ENCODE results near the gene XPR1. TPM values are rescaled to one million over a fixed set of nuclear protein-coding genes. Genes with fewer than 3 reads are reported as not detected.

The XPR1 gene
- total and polyA plus RNA-seq, 10 of the 15 experiments (the other 5 are each of a cell fraction or from before 2014, with no cell fraction given), result 1.1 to 33.9 (median 11.3) TPM

- CTCF ChIA-PET, result interaction anchor here (1.0 to 19.8 kb wide), 3 partner anchors 13 to 25 kb away, joined by 3 to 344 read pairs (median 14); no protein-coding TSS in a partner anchor
- TF ChIP-seq, protein P1, sequence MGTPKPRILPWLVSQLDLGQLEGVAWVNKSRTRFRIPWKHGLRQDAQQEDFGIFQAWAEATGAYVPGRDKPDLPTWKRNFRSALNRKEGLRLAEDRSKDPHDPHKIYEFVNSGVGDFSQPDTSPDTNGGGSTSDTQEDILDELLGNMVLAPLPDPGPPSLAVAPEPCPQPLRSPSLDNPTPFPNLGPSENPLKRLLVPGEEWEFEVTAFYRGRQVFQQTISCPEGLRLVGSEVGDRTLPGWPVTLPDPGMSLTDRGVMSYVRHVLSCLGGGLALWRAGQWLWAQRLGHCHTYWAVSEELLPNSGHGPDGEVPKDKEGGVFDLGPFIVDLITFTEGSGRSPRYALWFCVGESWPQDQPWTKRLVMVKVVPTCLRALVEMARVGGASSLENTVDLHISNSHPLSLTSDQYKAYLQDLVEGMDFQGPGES (IDR thresholded peaks at IDR 0.05), result no peak
- TF ChIP-seq TAF1 (IDR thresholded peaks at IDR 0.05; ENCODE audit: borderline replicate concordance, low read depth, low read length) (no peak), BCL3 (IDR thresholded peaks at IDR 0.05; ENCODE audit: borderline replicate concordance, insufficient read depth, low read depth, low read length, poor library complexity, severe bottlenecking) (no peak), IRF5 (IDR thresholded peaks at IDR 0.05; ENCODE audit: borderline replicate concordance) (no peak), SMAD1 (IDR thresholded peaks at IDR 0.05; ENCODE audit: low read depth, partially characterized antibody) (no peak), ETV6 (conservative IDR thresholded peaks at IDR 0.05 in 1 of 2, IDR thresholded peaks at IDR 0.05 in 1 of 2; ENCODE audit: borderline replicate concordance in 1 of 2, low read depth in 1 of 2) (no peak), HDAC6 (IDR thresholded peaks at IDR 0.05; ENCODE audit: unreplicated experiment) (no peak), RELA (IDR thresholded peaks at IDR 0.05; ENCODE audit: borderline replicate concordance, partially characterized antibody) (no peak), MYC (IDR thresholded peaks at IDR 0.05; ENCODE audit: insufficient read depth, insufficient read length, insufficient replicate concordance, low read length, severe bottlenecking) (no peak), HDAC2 (IDR thresholded peaks at IDR 0.05) (no peak), LARP7 (IDR thresholded peaks at IDR 0.05) (no peak), ZNF24 (IDR thresholded peaks at IDR 0.05) (no peak)
- TF ChIP-seq, protein P2, sequence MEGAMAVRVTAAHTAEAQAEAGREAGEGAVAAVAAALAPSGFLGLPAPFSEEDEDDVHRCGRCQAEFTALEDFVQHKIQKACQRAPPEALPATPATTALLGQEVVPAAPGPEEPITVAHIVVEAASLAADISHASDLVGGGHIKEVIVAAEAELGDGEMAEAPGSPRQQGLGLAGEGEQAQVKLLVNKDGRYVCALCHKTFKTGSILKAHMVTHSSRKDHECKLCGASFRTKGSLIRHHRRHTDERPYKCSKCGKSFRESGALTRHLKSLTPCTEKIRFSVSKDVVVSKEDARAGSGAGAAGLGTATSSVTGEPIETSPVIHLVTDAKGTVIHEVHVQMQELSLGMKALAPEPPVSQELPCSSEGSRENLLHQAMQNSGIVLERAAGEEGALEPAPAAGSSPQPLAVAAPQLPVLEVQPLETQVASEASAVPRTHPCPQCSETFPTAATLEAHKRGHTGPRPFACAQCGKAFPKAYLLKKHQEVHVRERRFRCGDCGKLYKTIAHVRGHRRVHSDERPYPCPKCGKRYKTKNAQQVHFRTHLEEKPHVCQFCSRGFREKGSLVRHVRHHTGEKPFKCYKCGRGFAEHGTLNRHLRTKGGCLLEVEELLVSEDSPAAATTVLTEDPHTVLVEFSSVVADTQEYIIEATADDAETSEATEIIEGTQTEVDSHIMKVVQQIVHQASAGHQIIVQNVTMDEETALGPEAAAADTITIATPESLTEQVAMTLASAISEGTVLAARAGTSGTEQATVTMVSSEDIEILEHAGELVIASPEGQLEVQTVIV (IDR thresholded peaks at IDR 0.05; ENCODE audit: borderline replicate concordance, partially characterized antibody), result no peak
- TF ChIP-seq, protein P3, sequence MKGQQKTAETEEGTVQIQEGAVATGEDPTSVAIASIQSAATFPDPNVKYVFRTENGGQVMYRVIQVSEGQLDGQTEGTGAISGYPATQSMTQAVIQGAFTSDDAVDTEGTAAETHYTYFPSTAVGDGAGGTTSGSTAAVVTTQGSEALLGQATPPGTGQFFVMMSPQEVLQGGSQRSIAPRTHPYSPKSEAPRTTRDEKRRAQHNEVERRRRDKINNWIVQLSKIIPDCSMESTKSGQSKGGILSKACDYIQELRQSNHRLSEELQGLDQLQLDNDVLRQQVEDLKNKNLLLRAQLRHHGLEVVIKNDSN (IDR thresholded peaks at IDR 0.05; ENCODE audit: borderline replicate concordance, extremely low read length, insufficient read depth, low read depth, low read length), result no peak
Observed at GRCh38 chr1:180907313-180908055, 275.7 kb downstream of the XPR1 start.

More at GRCh38 chr1:180907313-180908055, 275.7 kb downstream of the XPR1 start:
- POLR2A ChIA-PET, result interaction anchor here (1.0 to 1.3 kb wide), 2 partner anchors 8 to 126 kb away, joined by 3 to 5 read pairs; partner anchors contain the start of gene MR1
- no peaks in the 10 kb centered on the region; the same call in 1 of the 3 replicates for H3K9me3 ChIP-seq (replicated peaks; ENCODE audit: control insufficient read depth, insufficient read depth, low read length)
- no peak overlapping the region for H3K9ac ChIP-seq (ENCODE audit: control insufficient read depth, insufficient read depth, low read length)
- H2AFZ ChIP-seq (ENCODE audit: control insufficient read depth, low read depth, low read length), result no peak overlapping the region
- H3K79me2 ChIP-seq (ENCODE audit: control insufficient read depth, insufficient read depth, low read length), result no peaks in the 10 kb centered on the region
- RAD21 ChIA-PET (ENCODE audit: unreplicated experiment), result interaction anchor here (2.3 to 3.0 kb wide), 4 partner anchors 14 to 114 kb away, joined by 17 to 31 read pairs (median 18); no protein-coding TSS in a partner anchor
- 0 out of 4 replicates have a peak, but pooled peaks cover 0 to under 1% of the 10 kb centered on the region in 2 experiments for H3K27me3 ChIP-seq (replicated peaks in 1 of 2; ENCODE audit: control insufficient read depth in 2 of 2, insufficient read depth in 2 of 2, low read length in 1 of 2)
- intact Hi-C loops (cut with micrococcal nuclease; ENCODE audit: unreplicated experiment), result no loop called here
- DNase-seq (ENCODE audit: low read depth, low spot score) (no peak), FAIRE-seq (no peak), ATAC-seq (no peak)
- H3K4me2 ChIP-seq (ENCODE audit: control insufficient read depth, insufficient read depth), result no peak overlapping the region
- peaks cover 22% of the 10 kb centered on the region for H3K4me1 ChIP-seq (ENCODE audit: control insufficient read depth, insufficient read depth, low read length)
- BruUV-seq (replicated peaks), result no TSS peak
- SMC1A ChIA-PET (ENCODE audit: uncharacterized antibody, unreplicated experiment), result interaction anchor here (1.3 to 19.3 kb wide), 6 partner anchors 8 to 234 kb away, joined by 4 to 304 read pairs (median 12); partner anchors contain the start of gene STX6
- H4K20me1 ChIP-seq (ENCODE audit: control insufficient read depth, insufficient read depth), result no peaks in the 10 kb centered on the region
- H3K36me3 ChIP-seq (ENCODE audit: control insufficient read depth in 2 of 2, insufficient read depth in 2 of 2, low read length in 1 of 2), result no peaks in the 10 kb centered on the region
- H3K27ac ChIP-seq (ENCODE audit: control insufficient read depth, insufficient read depth), result no peak overlapping the region
- in situ Hi-C loops (cut with MboI), result no loop called here
- H3K4me3 ChIP-seq, result no peak overlapping the region
- WGBS (ENCODE audit: insufficient coverage, insufficient replicate concordance, low lambda C conversion rate, missing lambda C conversion rate), result 70% methylated on average over 10 of the region's 10 CpGs
